Measurements from ENCODE around the gene AFAP1L1.

AFAP1L1 gene

GRCh38 chr5:149294872-149295829 lies 23.5 kb downstream of the AFAP1L1 start:
- Histone ChIP-seq H3K4me1 (ENCODE audit: control insufficient read depth, insufficient read depth, low read length) (no peaks in the 10 kb centered on the region), H3K4me3 (ENCODE audit: low read length) (no peak overlapping the region), H3K27me3 (ENCODE audit: control insufficient read depth, insufficient read depth, low read length) (no peaks in the 10 kb centered on the region), H3K36me3 (ENCODE audit: insufficient read depth, low read length) (no peaks in the 10 kb centered on the region), H3K9me3 (replicated peaks; ENCODE audit: low read length) (no peaks in the 10 kb centered on the region), H3K4me2 (ENCODE audit: low read length) (no peak overlapping the region), H3K9ac (ENCODE audit: low read depth, low read length) (no peak overlapping the region)

- H3K36me3 ChIP-seq (ENCODE audit: insufficient read depth, low read length) = peaks cover 2% of the 10 kb centered on the region
- no peak overlapping the region for H3K4me3 ChIP-seq (ENCODE audit: low read length)
- no peaks in the 10 kb centered on the region for H3K27me3 ChIP-seq (ENCODE audit: control insufficient read depth, insufficient read depth, low read length)
- no peak overlapping the region for H3K4me2 ChIP-seq (ENCODE audit: low read length)
- H3K9ac ChIP-seq (ENCODE audit: low read depth, low read length) = no peak overlapping the region
- no peaks in the 10 kb centered on the region for H3K9me3 ChIP-seq (replicated peaks; ENCODE audit: low read length)
- H3K4me1 ChIP-seq (ENCODE audit: control insufficient read depth, insufficient read depth, low read length) = no peaks in the 10 kb centered on the region
Measured at GRCh38 chr5:149297340-149298025, 25.8 kb downstream of the AFAP1L1 start.

GRCh38 chr5:149298163-149298562 lies 26.5 kb downstream of the AFAP1L1 start:
- H3K4me1 ChIP-seq (ENCODE audit: control insufficient read depth, insufficient read depth, low read length) = no peaks in the 10 kb centered on the region
- peaks cover 2% of the 10 kb centered on the region for H3K36me3 ChIP-seq (ENCODE audit: insufficient read depth, low read length)
- H3K9ac ChIP-seq (ENCODE audit: low read depth, low read length) = no peak overlapping the region
- H3K27me3 ChIP-seq (ENCODE audit: control insufficient read depth, insufficient read depth, low read length) = no peaks in the 10 kb centered on the region
- H3K9me3 ChIP-seq (replicated peaks; ENCODE audit: low read length) = no peaks in the 10 kb centered on the region
- no peak overlapping the region for H3K4me2 ChIP-seq (ENCODE audit: low read length)
- no peak overlapping the region for H3K4me3 ChIP-seq (ENCODE audit: low read length)

- H3K9ac ChIP-seq (ENCODE audit: low read depth, low read length) = no peak overlapping the region
- H3K4me2 ChIP-seq (ENCODE audit: low read length) = no peak overlapping the region
- H3K27me3 ChIP-seq (ENCODE audit: control insufficient read depth, insufficient read depth, low read length) = no peaks in the 10 kb centered on the region
- no peaks in the 10 kb centered on the region for H3K9me3 ChIP-seq (replicated peaks; ENCODE audit: low read length)
- H3K4me1 ChIP-seq (ENCODE audit: control insufficient read depth, insufficient read depth, low read length) = no peaks in the 10 kb centered on the region
- H3K4me3 ChIP-seq (ENCODE audit: low read length) = no peak overlapping the region
- H3K36me3 ChIP-seq (ENCODE audit: insufficient read depth, low read length) = peaks cover 2% of the 10 kb centered on the region
Measured at GRCh38 chr5:149298842-149299404, 27.3 kb downstream of the AFAP1L1 start.

- Histone ChIP-seq H3K9me3 (replicated peaks; ENCODE audit: low read length) (no peaks in the 10 kb centered on the region), H3K4me2 (ENCODE audit: low read length) (no peak overlapping the region), H3K9ac (ENCODE audit: low read depth, low read length) (no peak overlapping the region), H3K27me3 (ENCODE audit: control insufficient read depth, insufficient read depth, low read length) (no peaks in the 10 kb centered on the region), H3K4me1 (ENCODE audit: control insufficient read depth, insufficient read depth, low read length) (no peaks in the 10 kb centered on the region), H3K36me3 (ENCODE audit: insufficient read depth, low read length) (peaks cover 2% of the 10 kb centered on the region), H3K4me3 (ENCODE audit: low read length) (no peak overlapping the region)
Measured at GRCh38 chr5:149299451-149300054, 27.9 kb downstream of the AFAP1L1 start.

GRCh38 chr5:149300441-149300840 lies 28.8 kb downstream of the AFAP1L1 start:
- H3K4me3 ChIP-seq (ENCODE audit: low read length) = no peak overlapping the region
- H3K9me3 ChIP-seq (replicated peaks; ENCODE audit: low read length) = no peaks in the 10 kb centered on the region
- H3K36me3 ChIP-seq (ENCODE audit: insufficient read depth, low read length) = peaks cover 5% of the 10 kb centered on the region
- no peaks in the 10 kb centered on the region for H3K4me1 ChIP-seq (ENCODE audit: control insufficient read depth, insufficient read depth, low read length)
- no peaks in the 10 kb centered on the region for H3K27me3 ChIP-seq (ENCODE audit: control insufficient read depth, insufficient read depth, low read length)
- no peak overlapping the region for H3K4me2 ChIP-seq (ENCODE audit: low read length)
- no peak overlapping the region for H3K9ac ChIP-seq (ENCODE audit: low read depth, low read length)

- Histone ChIP-seq H3K4me3 (ENCODE audit: low read length) (no peak overlapping the region), H3K4me2 (ENCODE audit: low read length) (no peak overlapping the region), H3K9me3 (replicated peaks; ENCODE audit: low read length) (no peaks in the 10 kb centered on the region), H3K9ac (ENCODE audit: low read depth, low read length) (no peak overlapping the region), H3K36me3 (ENCODE audit: insufficient read depth, low read length) (peaks cover 5% of the 10 kb centered on the region), H3K27me3 (ENCODE audit: control insufficient read depth, insufficient read depth, low read length) (no peaks in the 10 kb centered on the region), H3K4me1 (ENCODE audit: control insufficient read depth, insufficient read depth, low read length) (no peaks in the 10 kb centered on the region)
Measured at GRCh38 chr5:149301049-149301743, 29.5 kb downstream of the AFAP1L1 start.

GRCh38 chr5:149301744-149302380 lies 30.2 kb downstream of the AFAP1L1 start:
- Histone ChIP-seq H3K4me2 (ENCODE audit: low read length) (no peak overlapping the region), H3K9ac (ENCODE audit: low read depth, low read length) (no peak overlapping the region), H3K4me3 (ENCODE audit: low read length) (no peak overlapping the region)

GRCh38 chr5:149302641-149303040 lies 31.0 kb downstream of the AFAP1L1 start:
- H3K9ac ChIP-seq (ENCODE audit: low read depth, low read length) = no peak overlapping the region
- no peak overlapping the region for H3K4me3 ChIP-seq (ENCODE audit: low read length)
- H3K27me3 ChIP-seq (ENCODE audit: control insufficient read depth, insufficient read depth, low read length) = no peaks in the 10 kb centered on the region
- no peaks in the 10 kb centered on the region for H3K4me1 ChIP-seq (ENCODE audit: control insufficient read depth, insufficient read depth, low read length)
- H3K36me3 ChIP-seq (ENCODE audit: insufficient read depth, low read length) = peaks cover 5% of the 10 kb centered on the region
- no peak overlapping the region for H3K4me2 ChIP-seq (ENCODE audit: low read length)
- no peaks in the 10 kb centered on the region for H3K9me3 ChIP-seq (replicated peaks; ENCODE audit: low read length)

More at GRCh38 chr5:149301744-149302380, 30.2 kb downstream of the AFAP1L1 start:
- Histone ChIP-seq H3K9me3 (replicated peaks; ENCODE audit: low read length) (no peaks in the 10 kb centered on the region), H3K36me3 (ENCODE audit: insufficient read depth, low read length) (peaks cover 5% of the 10 kb centered on the region), H3K4me1 (ENCODE audit: control insufficient read depth, insufficient read depth, low read length) (no peaks in the 10 kb centered on the region), H3K27me3 (ENCODE audit: control insufficient read depth, insufficient read depth, low read length) (no peaks in the 10 kb centered on the region)

GRCh38 chr5:149303210-149303609 lies 31.6 kb downstream of the AFAP1L1 start:
- no peaks in the 10 kb centered on the region for H3K9me3 ChIP-seq (replicated peaks; ENCODE audit: low read length)
- peaks cover 5% of the 10 kb centered on the region for H3K36me3 ChIP-seq (ENCODE audit: insufficient read depth, low read length)
- no peak overlapping the region for H3K4me2 ChIP-seq (ENCODE audit: low read length)
- no peaks in the 10 kb centered on the region for H3K27me3 ChIP-seq (ENCODE audit: control insufficient read depth, insufficient read depth, low read length)
- H3K4me3 ChIP-seq (ENCODE audit: low read length) = no peak overlapping the region
- no peak overlapping the region for H3K9ac ChIP-seq (ENCODE audit: low read depth, low read length)
- H3K4me1 ChIP-seq (ENCODE audit: control insufficient read depth, insufficient read depth, low read length) = no peaks in the 10 kb centered on the region

Data from skeletal muscle satellite cell (primary cell).